HepG2 (cell line): ENCODE results near the gene AOX1. TPM values are rescaled to one million over a fixed set of nuclear protein-coding genes. Genes with fewer than 3 reads are reported as not detected.

ENCODE experiments used
- ATAC-seq: fragments of 200-7000 bp; cut with Tn5 transposase; 3 replicates; pipeline ENCODE4 v1.9.1; 2020; ENCODE audit warnings: mild to moderate bottlenecking, moderate library complexity
- BruUV-seq: library from RNA; stranded (reverse); fragments of 400-500 nt; replicated peaks from 2 replicates; lab custom pipeline; 2021; lab: Mats Ljungman, UMichigan
- CTCF ChIA-PET: fragments of 300-600 bp; formaldehyde crosslinking; extraction: SDS; loops from one replicate; lab custom pipeline; 2021; ENCODE audit warnings: low total read pairs, inconsistent platforms, low intra/inter-chr PET ratio; lab: Yijun Ruan, JAX
- POLR2A ChIA-PET: fragments of 350-600 bp; sonication (Branson Sonifier 250); formaldehyde crosslinking; loops from one replicate; lab custom pipeline; 2020; ENCODE audit warnings: antibody characterized with exemption, inconsistent platforms; lab: Yijun Ruan, JAX
- DNase-seq: peaks from one replicate; pipeline ENCODE4 v3.0.0-alpha.2; 2015; ENCODE audit warnings: low spot score
- FAIRE-seq: peaks from 3 replicates; lab custom pipeline; 2011; peaks lifted over from hg19 to GRCh38; lab: Jason Lieb, UNC
- H2AFZ ChIP-seq: one replicate; pipeline ENCODE4 v1.6.1; 2011; ENCODE audit warnings: low read length, inconsistent platforms
- H3K27ac ChIP-seq: fragments of 300-600 bp; 3 replicates; pipeline ENCODE4 v1.8.0; 2011; ENCODE audit warnings: mixed run types, mild to moderate bottlenecking, mixed read lengths, low read length, inconsistent platforms; ENCODE audit not compliant: insufficient read depth; ENCODE audit errors: extremely low read length
- H3K27me3 ChIP-seq, 2 experiments: fragments of 200-600 bp in 1 of 2; 2 replicates in 1 of 2; 3 replicates in 1 of 2; pipeline versions ENCODE4 v1.6.0 to v1.8.0; 2011; ENCODE audit warnings: low read length in 2 of 2, mild to moderate bottlenecking in 2 of 2, moderate library complexity in 2 of 2, inconsistent platforms in 1 of 2; ENCODE audit not compliant: insufficient read depth in 2 of 2, control insufficient read depth in 1 of 2
- H3K36me3 ChIP-seq, 2 experiments: fragments of 200-600 bp in 1 of 2; replicated peaks in 1 of 2; 2 replicates in 1 of 2; 3 replicates in 1 of 2; pipeline versions ENCODE4 v1.5.1 to v1.8.0; 2011; ENCODE audit warnings: low read length in 2 of 2, inconsistent platforms in 1 of 2; ENCODE audit not compliant: insufficient read depth in 2 of 2, control insufficient read depth in 1 of 2
- H3K4me1 ChIP-seq: 2 replicates; pipeline ENCODE4 v1.5.1; 2012; ENCODE audit warnings: low read length, inconsistent platforms; ENCODE audit not compliant: insufficient read depth
- H3K4me2 ChIP-seq: 2 replicates; pipeline ENCODE4 v1.6.0; 2011; ENCODE audit warnings: low read depth, low read length, inconsistent platforms
- H3K4me3 ChIP-seq, 3 experiments: fragments of 200-600 bp in 1 of 3; sonication (generic), shearing (Covaris generic) in 1 of 3; replicated peaks in 1 of 3; 2 replicates each; pipeline ENCODE4 v1.5.1; 2011 to 2016; ENCODE audit warnings: low read length in 3 of 3, inconsistent platforms in 2 of 3, low read depth in 2 of 3, mild to moderate bottlenecking in 2 of 3, control low read depth in 1 of 3, mixed read lengths in 1 of 3; ENCODE audit not compliant: insufficient read depth in 1 of 3
- H3K79me2 ChIP-seq: one replicate; pipeline ENCODE4 v1.6.1; 2011; ENCODE audit warnings: low read length, inconsistent platforms; ENCODE audit not compliant: insufficient read depth
- H3K9ac ChIP-seq: 2 replicates; pipeline ENCODE4 v1.6.0; 2011; ENCODE audit warnings: mild to moderate bottlenecking, low read depth, low read length, inconsistent platforms; ENCODE audit not compliant: insufficient read depth
- H3K9me3 ChIP-seq: 2 replicates; pipeline ENCODE4 v1.5.1; 2012; ENCODE audit warnings: mild to moderate bottlenecking, low read length
- H4K20me1 ChIP-seq: 2 replicates; pipeline ENCODE4 v1.6.0; 2011; ENCODE audit warnings: inconsistent platforms, mild to moderate bottlenecking, low read length, moderate library complexity; ENCODE audit not compliant: insufficient read depth
- FOXM1 ChIP-seq: sonication (generic); formaldehyde crosslinking; IDR thresholded peaks from 2 replicates; pipeline ENCODE4 v1.5.0; 2020; ENCODE audit warnings: missing genetic modification reagents
- GFI1 ChIP-seq: sonication (generic); formaldehyde crosslinking; IDR thresholded peaks from 2 replicates; pipeline ENCODE4 v1.5.0; 2020; ENCODE audit warnings: missing genetic modification reagents, mild to moderate bottlenecking, borderline replicate concordance
- HOXD1 ChIP-seq: sonication (generic); formaldehyde crosslinking; IDR thresholded peaks from 2 replicates; pipeline ENCODE4 v1.5.0; 2020; ENCODE audit warnings: missing genetic modification reagents
- IKZF4 ChIP-seq: sonication (generic); formaldehyde crosslinking; IDR thresholded peaks from 2 replicates; pipeline ENCODE4 v1.5.1; 2020; ENCODE audit warnings: borderline replicate concordance, mild to moderate bottlenecking, low read depth, missing genetic modification reagents; ENCODE audit errors: not compliant biosample characterization
- JARID2 ChIP-seq: sonication (generic); formaldehyde crosslinking; IDR thresholded peaks from 2 replicates; pipeline ENCODE4 v1.8.1; 2023; ENCODE audit warnings: missing genetic modification reagents, inconsistent platforms; ENCODE audit not compliant: insufficient replicate concordance
- MED1 ChIP-seq: sonication (generic); formaldehyde crosslinking; IDR thresholded peaks from 2 replicates; pipeline ENCODE4 v1.4.0; 2020; ENCODE audit warnings: missing genetic modification reagents
- NFE2 ChIP-seq: sonication (generic); formaldehyde crosslinking; IDR thresholded peaks from 2 replicates; pipeline ENCODE4 v1.4.0; 2020; ENCODE audit warnings: missing genetic modification reagents
- PCBP1 ChIP-seq: fragments of 200-400 bp; formaldehyde crosslinking; IDR thresholded peaks from 2 replicates; pipeline ENCODE4 v1.6.1; 2017; ENCODE audit warnings: mild to moderate bottlenecking, low read depth, low read length, borderline replicate concordance
- SRSF4 ChIP-seq: fragments of 200-400 bp; formaldehyde crosslinking; IDR thresholded peaks from one replicate; pipeline ENCODE4 v1.6.1; 2018; ENCODE audit warnings: mild to moderate bottlenecking, low read depth, low read length, moderate library complexity; ENCODE audit not compliant: poor library complexity, severe bottlenecking
- ZBTB37 ChIP-seq: sonication (generic); formaldehyde crosslinking; IDR thresholded peaks from 2 replicates; pipeline ENCODE4 v1.4.0; 2020; ENCODE audit warnings: mild to moderate bottlenecking, missing genetic modification reagents
- ZFY ChIP-seq: sonication (generic); formaldehyde crosslinking; IDR thresholded peaks from 2 replicates; pipeline ENCODE4 v1.4.0; 2020; ENCODE audit warnings: missing genetic modification reagents
- ZNF24 ChIP-seq: fragments of 450-650 bp; IDR thresholded peaks from 2 replicates; pipeline ENCODE4 v1.6.1; 2017; ENCODE audit warnings: antibody characterized with exemption, mild to moderate bottlenecking
- ZNF329 ChIP-seq: sonication (generic); formaldehyde crosslinking; IDR thresholded peaks from 2 replicates; pipeline ENCODE4 v1.9.0; 2021; ENCODE audit warnings: low read depth, mild to moderate bottlenecking, missing genetic modification reagents
- ZNF556 ChIP-seq: sonication (generic); formaldehyde crosslinking; IDR thresholded peaks from 2 replicates; pipeline ENCODE4 v1.4.0; 2020; ENCODE audit warnings: mild to moderate bottlenecking, missing genetic modification reagents, borderline replicate concordance
- ZNF563 ChIP-seq: sonication (generic); formaldehyde crosslinking; IDR thresholded peaks from 2 replicates; pipeline ENCODE4 v1.8.0; 2022; ENCODE audit warnings: mild to moderate bottlenecking, moderate library complexity, missing genetic modification reagents
- WGBS: methylation state at CpG from one replicate; pipeline ENCODE4 v1.1.6; 2017; ENCODE audit warnings: low lambda C conversion rate; 5-methylcytosine and 5-hydroxymethylcytosine counted together
- in situ Hi-C: cut with HindIII; loops from 2 replicates; pipeline ENCODE4 v1.10.0; 2017; ENCODE audit warnings: low pct_unique_long_range_greater_than_20kb; ENCODE audit not compliant: extremely low pct_ligation_motif_present
- intact Hi-C: fragments of 100-400 bp; cut with micrococcal nuclease; formaldehyde crosslinking; loops from one replicate; pipeline ENCODE4 v1.10.0; 2022; ENCODE audit not compliant: unreplicated experiment
- polyA plus RNA-seq, 8 experiments: library from polyadenylated mRNA; depleted of rRNA in 3 of 8; stranded (reverse) in 7 of 8; unstranded in 1 of 8; fragments of >200 nt; fragmentation: Illumina TruSeq in 4 of 8; extraction: Trizol in 4 of 8; gene quantifications; 2 replicates each; pipeline versions ENCODE4 v1.2.1 to v1.2.3, GENCODE V29; 2011 to 2016; ENCODE audit warnings: low read depth in 4 of 8, missing spikeins in 1 of 8, mixed read lengths in 1 of 8; ENCODE audit not compliant: insufficient read depth in 1 of 8
- total RNA-seq, 5 experiments: library from RNA; depleted of rRNA; stranded (reverse); fragments of >200 nt; fragmentation: Illumina TruSeq; extraction: Trizol; gene quantifications; 2 replicates each; pipeline ENCODE4 v1.2.3, GENCODE V29; 2016; ENCODE audit warnings: low read depth in 1 of 5
- TF ChIP-seq, protein P1 (sequence below): sonication (generic); formaldehyde crosslinking; IDR thresholded peaks from 2 replicates; pipeline ENCODE4 v1.8.1; 2023; ENCODE audit warnings: mild to moderate bottlenecking, missing genetic modification reagents
- TF ChIP-seq, protein P2 (sequence below): sonication (generic); formaldehyde crosslinking; conservative IDR thresholded peaks from 2 replicates; pipeline ENCODE4 v1.4.0; 2020; ENCODE audit warnings: missing genetic modification reagents

AOX1 gene
- total and polyA plus RNA-seq, 2 of the 13 experiments (the other 11 are each of a cell fraction or from before 2014, with no cell fraction given): 9.2 to 18.0 TPM

DNA sequence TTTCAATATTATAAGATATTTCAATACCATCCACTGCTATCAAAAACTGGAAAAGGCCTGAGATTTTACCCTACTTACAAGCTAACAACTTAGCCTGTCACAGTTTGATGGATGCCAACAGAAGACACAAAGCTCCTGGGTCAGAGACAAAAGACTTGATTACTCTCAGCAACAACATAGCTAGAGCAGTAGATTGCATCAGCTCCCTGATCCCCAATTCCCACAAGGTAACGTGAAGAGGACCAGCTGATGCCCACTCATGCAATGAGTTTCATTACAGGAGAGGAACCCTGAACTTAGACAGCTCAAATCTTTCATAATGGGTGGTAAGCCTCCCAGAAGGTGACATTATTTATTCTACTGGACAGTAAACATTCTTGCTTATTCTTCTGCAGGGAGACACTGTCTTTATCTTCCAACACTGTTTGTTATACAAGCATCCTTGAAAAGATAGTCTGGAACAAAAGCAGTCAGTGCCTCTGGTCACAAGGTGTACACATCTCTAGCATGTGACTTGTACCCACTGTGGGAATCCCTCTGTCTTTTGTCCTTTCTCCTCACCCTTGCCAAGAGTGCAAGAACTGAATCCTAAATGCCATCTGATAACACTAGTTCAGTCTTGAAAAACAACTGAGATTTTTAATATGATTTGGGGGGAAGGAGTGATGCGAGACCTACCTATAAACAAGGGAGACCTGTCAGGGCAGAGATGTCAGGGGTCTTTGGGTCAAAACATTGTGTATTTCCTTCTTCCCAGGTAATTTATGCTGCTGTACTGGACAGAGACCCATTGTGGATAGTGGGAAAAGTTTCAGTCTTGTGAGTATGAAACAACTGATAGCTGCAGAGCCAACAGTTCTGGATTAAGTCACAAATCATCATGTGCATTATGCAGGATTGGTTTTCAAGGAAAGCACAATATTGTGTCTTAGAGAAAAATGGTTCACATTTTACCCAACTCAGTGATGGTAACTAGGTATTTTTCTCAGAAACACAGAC is 102.4 kb downstream of the AOX1 start:
- H3K4me3 ChIP-seq: no peak overlapping the region
- 0 out of 5 replicates have a peak, but pooled peaks cover 0 to 1% of the 10 kb centered on the region in 2 experiments for H3K27me3 ChIP-seq
- no peaks in the 10 kb centered on the region for H3K4me1 ChIP-seq
- TF ChIP-seq NFE2 (CRISPR knock-in tag): no peak
- TF ChIP-seq ZNF329 (CRISPR knock-in tag): no peak
- no peak for TF ChIP-seq ZBTB37
- TF ChIP-seq, protein P1, sequence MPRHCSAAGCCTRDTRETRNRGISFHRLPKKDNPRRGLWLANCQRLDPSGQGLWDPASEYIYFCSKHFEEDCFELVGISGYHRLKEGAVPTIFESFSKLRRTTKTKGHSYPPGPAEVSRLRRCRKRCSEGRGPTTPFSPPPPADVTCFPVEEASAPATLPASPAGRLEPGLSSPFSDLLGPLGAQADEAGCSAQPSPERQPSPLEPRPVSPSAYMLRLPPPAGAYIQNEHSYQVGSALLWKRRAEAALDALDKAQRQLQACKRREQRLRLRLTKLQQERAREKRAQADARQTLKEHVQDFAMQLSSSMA (CRISPR knock-in tag): no peak
- no peak for TF ChIP-seq ZNF563 (CRISPR knock-in tag)
- TF ChIP-seq, protein P2, sequence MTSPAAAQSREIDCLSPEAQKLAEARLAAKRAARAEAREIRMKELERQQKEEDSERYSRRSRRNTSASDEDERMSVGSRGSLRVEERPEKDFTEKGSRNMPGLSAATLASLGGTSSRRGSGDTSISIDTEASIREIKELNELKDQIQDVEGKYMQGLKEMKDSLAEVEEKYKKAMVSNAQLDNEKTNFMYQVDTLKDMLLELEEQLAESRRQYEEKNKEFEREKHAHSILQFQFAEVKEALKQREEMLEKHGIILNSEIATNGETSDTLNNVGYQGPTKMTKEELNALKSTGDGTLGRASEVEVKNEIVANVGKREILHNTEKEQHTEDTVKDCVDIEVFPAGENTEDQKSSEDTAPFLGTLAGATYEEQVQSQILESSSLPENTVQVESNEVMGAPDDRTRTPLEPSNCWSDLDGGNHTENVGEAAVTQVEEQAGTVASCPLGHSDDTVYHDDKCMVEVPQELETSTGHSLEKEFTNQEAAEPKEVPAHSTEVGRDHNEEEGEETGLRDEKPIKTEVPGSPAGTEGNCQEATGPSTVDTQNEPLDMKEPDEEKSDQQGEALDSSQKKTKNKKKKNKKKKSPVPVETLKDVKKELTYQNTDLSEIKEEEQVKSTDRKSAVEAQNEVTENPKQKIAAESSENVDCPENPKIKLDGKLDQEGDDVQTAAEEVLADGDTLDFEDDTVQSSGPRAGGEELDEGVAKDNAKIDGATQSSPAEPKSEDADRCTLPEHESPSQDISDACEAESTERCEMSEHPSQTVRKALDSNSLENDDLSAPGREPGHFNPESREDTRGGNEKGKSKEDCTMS (CRISPR knock-in tag): no peak
- TF ChIP-seq JARID2 (CRISPR knock-in tag): no peak
- TF ChIP-seq HOXD1 (CRISPR knock-in tag): no peak
- no peak for TF ChIP-seq ZNF24
- TF ChIP-seq ZFY (CRISPR knock-in tag): no peak
- TF ChIP-seq IKZF4 (CRISPR knock-in tag): no peak
- TF ChIP-seq PCBP1: no peak
- TF ChIP-seq FOXM1: no peak
- TF ChIP-seq GFI1 (CRISPR knock-in tag): no peak
- TF ChIP-seq SRSF4: no peak
- TF ChIP-seq ZNF556: no peak
- no peak for TF ChIP-seq MED1
- CTCF ChIA-PET: no interaction called here
- H3K4me2 ChIP-seq: no peak overlapping the region
- H4K20me1 ChIP-seq: no peaks in the 10 kb centered on the region
- 91% methylated on average over 1 of the region's 2 CpGs for WGBS
- ATAC-seq (no peak), DNase-seq (no peak), FAIRE-seq (no peak)
- in situ Hi-C loops: no loop called here
- H2AFZ ChIP-seq: no peak overlapping the region
- H3K9me3 ChIP-seq: no peaks in the 10 kb centered on the region
- POLR2A ChIA-PET: no interaction called here
- no peak overlapping the region for H3K9ac ChIP-seq
- no peaks in the 10 kb centered on the region for H3K79me2 ChIP-seq
- H3K36me3 ChIP-seq: no peaks in the 10 kb centered on the region
- intact Hi-C loops: no loop called here
- no TSS peak for BruUV-seq
- no peak overlapping the region for H3K27ac ChIP-seq
